Measurements from ENCODE around the gene HSPB1.

The HSPB1 gene

DNA sequence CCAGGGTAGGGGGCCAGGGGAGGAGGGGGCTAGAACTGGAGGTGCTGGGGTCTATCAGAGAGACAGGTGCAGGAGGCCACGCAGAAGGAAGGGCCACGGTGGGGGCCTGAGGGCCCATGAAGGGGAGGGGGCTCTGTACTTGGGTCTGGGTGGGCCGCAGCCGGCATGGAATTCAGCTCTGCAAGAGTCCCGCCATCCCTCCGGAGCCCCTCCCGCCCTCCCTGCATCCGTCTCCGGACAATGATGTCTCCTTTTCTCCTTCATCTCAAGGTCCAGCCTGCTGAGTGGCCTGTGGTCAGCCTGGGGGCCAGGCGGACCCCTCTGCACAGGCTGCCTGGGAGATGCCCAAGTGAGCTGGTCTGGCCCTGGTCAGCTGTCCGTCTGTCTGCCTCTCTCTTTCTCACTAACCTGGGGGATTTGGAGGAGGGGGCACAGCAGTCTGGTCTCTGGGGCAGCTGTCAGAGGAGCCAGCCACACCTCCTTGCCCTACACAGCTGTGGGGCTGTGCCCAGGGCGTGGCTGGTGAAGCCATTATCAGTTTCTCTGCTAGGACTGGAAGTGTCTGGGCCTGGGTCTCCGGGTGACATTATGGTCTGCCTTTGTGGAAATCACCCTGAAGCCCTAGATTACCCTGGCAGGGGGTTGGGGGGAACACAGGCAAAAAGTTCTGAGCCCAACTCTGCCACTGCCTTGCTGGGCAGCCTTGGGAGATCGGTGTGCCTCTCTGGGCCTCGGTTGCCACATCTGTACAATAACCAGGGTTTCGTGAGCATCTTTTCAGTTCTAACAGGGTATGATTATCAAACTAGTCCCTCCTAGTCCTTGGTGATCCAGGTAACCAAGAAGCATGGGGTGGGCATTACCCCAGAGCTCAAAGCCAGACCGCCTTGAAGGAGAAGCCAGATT, 19.0 kb upstream of the HSPB1 start:
- H2AFZ ChIP-seq (ENCODE audit: low read depth, low read length), result no peak overlapping the region
- H3K4ac ChIP-seq (ENCODE audit: low read depth in 1 of 2, low read length in 2 of 2), result no peak overlapping the region
- H3K4me1 ChIP-seq (ENCODE audit: control insufficient read depth, insufficient read depth, low read depth, low read length), result peaks cover 20% of the 10 kb centered on the region
- no peaks in the 10 kb centered on the region for H3K79me1 ChIP-seq (replicated peaks; ENCODE audit: low read length, poor library complexity, severe bottlenecking)
- 72% methylated on average over 11 of the region's 17 CpGs for WGBS
- H3K14ac ChIP-seq (ENCODE audit: low read length in 2 of 2), result no peak overlapping the region
- H3K4me3 ChIP-seq (ENCODE audit: insufficient read depth in 1 of 2, low read depth in 1 of 2, low read length in 2 of 2), result no peak overlapping the region
- no peak overlapping the region for H2BK15ac ChIP-seq (ENCODE audit: low read depth, poor library complexity, severe bottlenecking)
- peaks cover 40 to 59% of the 10 kb centered on the region in 2 experiments for H3K27me3 ChIP-seq (ENCODE audit: control insufficient read depth in 1 of 2, insufficient read depth in 1 of 2, low read length in 2 of 2)
- H4K91ac ChIP-seq (ENCODE audit: low read length), result no peak overlapping the region
- peak overlapping the region in 1 of 2 experiments; percentile 77 for H3K18ac ChIP-seq (ENCODE audit: low read depth in 1 of 2, low read length in 2 of 2)
- H4K8ac ChIP-seq (ENCODE audit: low read length), result no peak overlapping the region
- no peak overlapping the region for H3K4me2 ChIP-seq (ENCODE audit: low read length, poor library complexity, severe bottlenecking)
- no peak overlapping the region for H3K23ac ChIP-seq (ENCODE audit: low read length in 2 of 2)
- no peaks in the 10 kb centered on the region for H3K9me3 ChIP-seq (ENCODE audit: control insufficient read depth, low read length)
- no peak overlapping the region for H2BK5ac ChIP-seq (ENCODE audit: low read depth, low read length, poor library complexity, severe bottlenecking)
- H2AK5ac ChIP-seq (ENCODE audit: low read length, severe bottlenecking), result no peak overlapping the region
- DNase-seq, result no peak
- no peaks in the 10 kb centered on the region for H3K36me3 ChIP-seq (ENCODE audit: control insufficient read depth in 1 of 2, insufficient read depth in 2 of 2, low read depth in 1 of 2, low read length in 2 of 2)
- no peak overlapping the region for H2BK120ac ChIP-seq (ENCODE audit: low read depth, low read length)
- no peak overlapping the region for H3K9ac ChIP-seq (ENCODE audit: low read length)
- H2BK12ac ChIP-seq (ENCODE audit: low read length in 2 of 2), result no peak overlapping the region
- no peak overlapping the region for H3K27ac ChIP-seq (ENCODE audit: low read length, poor library complexity, severe bottlenecking)

DNA sequence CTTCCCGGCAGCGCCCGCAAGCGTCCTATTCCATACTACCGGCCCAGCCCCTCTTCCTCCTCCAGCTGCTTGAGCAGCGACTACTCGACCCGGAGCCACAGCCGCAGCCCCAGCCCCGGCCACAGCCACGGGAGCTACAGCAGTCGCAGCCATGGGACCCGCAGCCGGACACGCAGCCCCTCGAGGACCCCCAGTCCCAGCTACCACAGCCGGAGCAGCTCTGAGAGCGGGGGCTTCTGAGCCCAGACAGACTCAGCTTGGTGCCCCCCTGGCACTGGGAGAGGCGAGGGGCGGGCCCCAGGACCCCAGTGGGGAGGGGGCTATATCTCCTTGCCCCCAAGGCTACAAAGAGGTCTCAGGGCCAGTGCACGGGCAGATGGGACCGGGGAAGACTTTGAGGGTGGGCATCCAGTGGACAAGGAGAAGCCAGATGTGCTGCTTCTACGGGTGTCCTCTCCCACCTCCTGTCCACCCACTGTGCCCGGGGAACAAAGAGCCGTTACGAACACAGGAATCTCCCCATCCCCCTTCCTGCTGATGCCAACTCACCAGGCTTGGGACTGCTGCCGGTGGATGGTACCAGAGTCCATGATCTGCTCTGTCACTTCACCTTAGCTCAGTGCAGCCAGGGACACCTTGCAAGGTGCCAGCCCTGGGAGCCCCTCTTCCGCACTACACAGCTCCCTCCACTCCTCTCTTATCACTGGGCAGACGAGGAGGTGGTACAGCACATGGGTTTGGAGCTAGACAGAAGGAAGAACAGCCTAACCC, 16.7 kb upstream of the HSPB1 start:
- Histone ChIP-seq H3K27me3 (ENCODE audit: control insufficient read depth in 1 of 2, insufficient read depth in 1 of 2, low read length in 2 of 2) (peaks cover 27 to 42% of the 10 kb centered on the region in 2 experiments), H2AK5ac (ENCODE audit: low read length, severe bottlenecking) (no peak overlapping the region), H2AFZ (ENCODE audit: low read depth, low read length) (no peak overlapping the region), H2BK5ac (ENCODE audit: low read depth, low read length, poor library complexity, severe bottlenecking) (no peak overlapping the region), H3K79me1 (replicated peaks; ENCODE audit: low read length, poor library complexity, severe bottlenecking) (no peaks in the 10 kb centered on the region), H3K23ac (ENCODE audit: low read length in 2 of 2) (no peak overlapping the region), H3K4me2 (ENCODE audit: low read length, poor library complexity, severe bottlenecking) (no peak overlapping the region), H3K4me1 (ENCODE audit: control insufficient read depth, insufficient read depth, low read depth, low read length) (peaks cover 23% of the 10 kb centered on the region), H3K9me3 (ENCODE audit: control insufficient read depth, low read length) (no peaks in the 10 kb centered on the region), H3K27ac (ENCODE audit: low read length, poor library complexity, severe bottlenecking) (no peak overlapping the region), H3K9ac (ENCODE audit: low read length) (no peak overlapping the region), H2BK15ac (ENCODE audit: low read depth, poor library complexity, severe bottlenecking) (no peak overlapping the region), H3K4me3 (ENCODE audit: insufficient read depth in 1 of 2, low read depth in 1 of 2, low read length in 2 of 2) (no peak overlapping the region), H3K14ac (ENCODE audit: low read length in 2 of 2) (no peak overlapping the region), H2BK12ac (ENCODE audit: low read length in 2 of 2) (no peak overlapping the region), H2BK120ac (ENCODE audit: low read depth, low read length) (no peak overlapping the region), H3K4ac (ENCODE audit: low read depth in 1 of 2, low read length in 2 of 2) (no peak overlapping the region), H4K91ac (ENCODE audit: low read length) (peak overlapping the region; percentile 45), H3K36me3 (ENCODE audit: control insufficient read depth in 1 of 2, insufficient read depth in 2 of 2, low read depth in 1 of 2, low read length in 2 of 2) (no peaks in the 10 kb centered on the region), H3K18ac (ENCODE audit: low read depth in 1 of 2, low read length in 2 of 2) (no peak overlapping the region), H4K8ac (ENCODE audit: low read length) (no peak overlapping the region)
- 86% methylated on average over 29 of the region's 29 CpGs for WGBS
- no peak for DNase-seq

DNA sequence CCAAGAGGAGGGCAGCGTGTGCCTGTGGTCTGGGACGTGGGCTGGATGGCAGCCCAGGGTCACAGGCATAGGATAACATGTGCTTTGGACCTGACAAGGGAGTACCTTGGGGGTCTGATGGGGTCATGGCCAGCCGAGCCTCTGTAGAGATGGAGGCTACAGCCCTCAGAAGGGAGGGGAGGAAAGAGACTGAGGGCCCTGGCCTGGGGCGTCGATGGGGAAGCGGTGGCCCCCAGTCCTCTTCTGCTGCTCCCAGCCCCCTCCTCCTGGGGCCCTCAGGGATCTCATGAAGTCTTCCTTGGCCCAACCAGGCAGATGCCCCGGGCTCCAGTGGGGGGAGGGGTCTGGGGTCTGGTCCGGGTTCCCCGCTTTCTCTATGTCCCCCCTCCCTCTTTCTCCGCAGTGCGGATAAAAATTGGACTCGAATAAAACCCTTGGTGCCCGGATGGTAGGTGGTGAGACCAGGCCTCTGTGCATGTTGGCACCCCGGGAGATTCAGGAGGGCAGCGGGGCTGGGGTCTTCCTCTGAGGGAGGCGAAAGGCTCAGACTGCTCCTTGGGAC, 15.6 kb upstream of the HSPB1 start:
- Histone ChIP-seq H3K14ac (ENCODE audit: low read length in 2 of 2) (no peak overlapping the region), H3K27me3 (ENCODE audit: control insufficient read depth in 1 of 2, insufficient read depth in 1 of 2, low read length in 2 of 2) (peaks cover 20 to 34% of the 10 kb centered on the region in 2 experiments), H3K79me1 (replicated peaks; ENCODE audit: low read length, poor library complexity, severe bottlenecking) (no peaks in the 10 kb centered on the region), H3K36me3 (ENCODE audit: control insufficient read depth in 1 of 2, insufficient read depth in 2 of 2, low read depth in 1 of 2, low read length in 2 of 2) (no peaks in the 10 kb centered on the region), H3K9me3 (ENCODE audit: control insufficient read depth, low read length) (no peaks in the 10 kb centered on the region), H3K4me2 (ENCODE audit: low read length, poor library complexity, severe bottlenecking) (no peak overlapping the region), H4K8ac (ENCODE audit: low read length) (no peak overlapping the region), H3K23ac (ENCODE audit: low read length in 2 of 2) (no peak overlapping the region), H2BK120ac (ENCODE audit: low read depth, low read length) (no peak overlapping the region), H2AK5ac (ENCODE audit: low read length, severe bottlenecking) (no peak overlapping the region), H3K4me3 (ENCODE audit: insufficient read depth in 1 of 2, low read depth in 1 of 2, low read length in 2 of 2) (no peak overlapping the region), H4K91ac (ENCODE audit: low read length) (no peak overlapping the region), H3K9ac (ENCODE audit: low read length) (no peak overlapping the region), H2BK5ac (ENCODE audit: low read depth, low read length, poor library complexity, severe bottlenecking) (no peak overlapping the region), H2AFZ (ENCODE audit: low read depth, low read length) (no peak overlapping the region), H3K4ac (ENCODE audit: low read depth in 1 of 2, low read length in 2 of 2) (no peak overlapping the region), H2BK12ac (ENCODE audit: low read length in 2 of 2) (peak overlapping the region; percentile 9 to 65), H3K18ac (ENCODE audit: low read depth in 1 of 2, low read length in 2 of 2) (no peak overlapping the region), H3K27ac (ENCODE audit: low read length, poor library complexity, severe bottlenecking) (no peak overlapping the region), H3K4me1 (ENCODE audit: control insufficient read depth, insufficient read depth, low read depth, low read length) (peaks cover 23% of the 10 kb centered on the region), H2BK15ac (ENCODE audit: low read depth, poor library complexity, severe bottlenecking) (peak overlapping the region; percentile 49)
- no peak for DNase-seq
- WGBS, result 86% methylated on average over 16 of the region's 16 CpGs

Data from mesenchymal stem cell (in vitro differentiated cells and primary cell).